Spleen (tissue), 11 donors: Measurements from ENCODE around the gene CCDC3. TPM values are rescaled to one million over a fixed set of nuclear protein-coding genes. Genes with fewer than 3 reads are reported as not detected.

Experiments
- DNase-seq: peaks from one replicate; pipeline ENCODE4 v3.0.0-alpha.2; 2020
- H3K27ac ChIP-seq, 8 donors: fragments of 200-600 bp; sonication (generic) in 7 of 8; 1 replicate in 4 of 8; 2 replicates in 4 of 8; pipeline versions ENCODE4 v1.5.0 to v1.8.0; 2016 to 2021; ENCODE audit warnings: inconsistent platforms in 4 of 8, mild to moderate bottlenecking in 4 of 8, moderate library complexity in 1 of 8
- H3K27me3 ChIP-seq, 7 donors: fragments of 200-600 bp; sonication (generic) in 6 of 7; replicated peaks in 1 of 7; 1 replicate in 4 of 7; 2 replicates in 3 of 7; pipeline versions ENCODE4 v1.5.0 to v1.8.0; 2016 to 2021; ENCODE audit warnings: inconsistent platforms in 3 of 7, mild to moderate bottlenecking in 1 of 7
- H3K36me3 ChIP-seq, 6 donors: fragments of 200-600 bp; sonication (generic) in 5 of 6; 1 replicate in 4 of 6; 2 replicates in 2 of 6; pipeline versions ENCODE4 v1.5.0 to v1.8.0; 2016 to 2021; ENCODE audit warnings: inconsistent platforms in 2 of 6
- H3K4me1 ChIP-seq, 6 donors: fragments of 200-600 bp; sonication (generic) in 5 of 6; 1 replicate in 3 of 6; 2 replicates in 3 of 6; pipeline versions ENCODE4 v1.5.0 to v1.8.0; 2016 to 2021; ENCODE audit warnings: inconsistent platforms in 3 of 6
- H3K4me3 ChIP-seq, 8 donors: fragments of 200-600 bp; sonication (generic) in 7 of 8; 1 replicate in 4 of 8; 2 replicates in 4 of 8; pipeline versions ENCODE4 v1.5.0 to v1.8.0; 2016 to 2021; ENCODE audit warnings: inconsistent platforms in 4 of 8, mild to moderate bottlenecking in 4 of 8, moderate library complexity in 2 of 8
- H3K9me3 ChIP-seq, 8 donors: fragments of 200-600 bp; sonication (generic) in 7 of 8; 1 replicate in 4 of 8; 2 replicates in 4 of 8; pipeline versions ENCODE4 v1.5.0 to v1.8.0; 2016 to 2021; ENCODE audit warnings: inconsistent platforms in 4 of 8
- POLR2A ChIP-seq, 3 donors: fragments of 450-650 bp; IDR thresholded peaks; one replicate each; pipeline ENCODE4 v1.5.1; 2017; ENCODE audit warnings: antibody characterized with exemption in 3 of 3, mild to moderate bottlenecking in 1 of 3
- POLR2AphosphoS5 ChIP-seq, 3 donors: sonication (generic); formaldehyde crosslinking; IDR thresholded peaks; one replicate each; pipeline ENCODE4 v1.5.1; 2017; ENCODE audit warnings: antibody characterized with exemption in 3 of 3
- WGBS, 5 donors: extraction: QIAGEN DNeasy Blood & Tissue Kit in 3 of 5; methylation state at CpG; one replicate each; pipeline versions ENCODE4 v1.1.5 to v1.1.7; 2013 to 2018; 5-methylcytosine and 5-hydroxymethylcytosine counted together
- intact Hi-C: fragments of 100-400 bp; cut with DNase I; formaldehyde crosslinking; loops from one replicate; pipeline ENCODE4 v1.15.0; 2023; ENCODE audit warnings: low total_unique reads
- polyA plus RNA-seq, 3 donors: library from polyadenylated mRNA; stranded (reverse); fragments of 200-250 nt; gene quantifications; one replicate each; pipeline ENCODE4 v1.2.1, GENCODE V29; 2013
- small RNA-seq, 4 donors: library from RNA; depleted of rRNA; stranded (forward); fragments of <200 nt; gene quantifications; one replicate each; pipeline ENCODE3, GENCODE V24; 2016
- total RNA-seq, 7 donors: library from RNA; depleted of rRNA in 3 of 7; stranded (reverse); fragments of >200 nt in 3 of 7; fragmentation: NEBNext Ultra II Directional in 4 of 7; extraction: Animal tissue kit (Norgen Biotek cat#: 25700) in 4 of 7; gene quantifications; one replicate each; pipeline versions ENCODE4 v1.1.0 to v1.2.1, GENCODE V29; 2016 to 2021
- TF ChIP-seq, protein P1 (sequence below), 11 experiments: fragments of 200-600 bp in 7 of 11; fragments of 450-650 bp in 4 of 11; sonication (generic) in 4 of 11; IDR thresholded peaks in 8 of 11; conservative IDR thresholded peaks in 3 of 11; 1 replicate in 7 of 11; 2 replicates in 4 of 11; pipeline versions ENCODE4 v1.4.0 to v1.8.0; 2016 to 2021; ENCODE audit warnings: antibody characterized with exemption in 11 of 11, inconsistent platforms in 4 of 11, mild to moderate bottlenecking in 1 of 11
- donor health status: healthy with polysubstance abuse.
- donor health status: DM: no; HTN: no; CAD: no; lungs with moderate emphysema.
- donor health status: DM: no; HTN: no; CAD: no.
- donor health status: Bipolar disorder and iron deficiency.
- donor health status: healthy.
- donor health status: DM: no; HTN: no; CAD: no.
- donor health status: DM: yes; HTN: yes; CAD: no.

Gene CCDC3
- total and polyA plus RNA-seq, 10 donors = 4.7 to 36.9 (median 26.8) TPM

DNA sequence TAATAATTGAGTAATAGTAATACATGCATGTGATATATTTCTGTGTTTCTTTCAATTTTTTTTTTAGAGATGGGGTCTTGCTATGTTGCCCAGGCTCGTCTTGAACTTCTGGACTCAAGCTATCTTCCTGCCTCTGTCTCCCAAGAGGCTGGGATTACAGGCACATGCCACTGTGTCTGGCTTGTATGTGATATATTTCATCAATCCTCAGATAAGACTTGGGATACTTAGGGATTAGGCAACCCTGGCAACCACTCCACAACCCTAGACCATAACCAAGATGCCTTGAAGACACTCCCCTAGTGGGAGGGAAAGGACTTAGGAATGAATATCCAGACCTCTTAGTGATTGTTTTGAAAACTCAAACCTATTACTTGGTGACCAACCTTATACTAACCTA is 154.8 kb downstream of the CCDC3 start:
- DNase-seq = no peak
- WGBS, 5 donors = 33 to 80% (median 63%) methylated on average over 1 of the region's 1 CpG
- Histone ChIP-seq H3K27me3 (peaks cover 0 to 30% (median 0%) of the 10 kb centered on the region in 7 donors), H3K27ac (no peak overlapping the region), H3K9me3 (no peaks in the 10 kb centered on the region), H3K4me3 (no peak overlapping the region), H3K4me1 (peaks cover 0 to 24% (median 12%) of the 10 kb centered on the region in 6 donors), H3K36me3 (no peaks in the 10 kb centered on the region)
- intact Hi-C loops = no loop called here
- TF ChIP-seq POLR2AphosphoS5 (IDR thresholded peaks at IDR 0.05) = no peak
- TF ChIP-seq, protein P1, sequence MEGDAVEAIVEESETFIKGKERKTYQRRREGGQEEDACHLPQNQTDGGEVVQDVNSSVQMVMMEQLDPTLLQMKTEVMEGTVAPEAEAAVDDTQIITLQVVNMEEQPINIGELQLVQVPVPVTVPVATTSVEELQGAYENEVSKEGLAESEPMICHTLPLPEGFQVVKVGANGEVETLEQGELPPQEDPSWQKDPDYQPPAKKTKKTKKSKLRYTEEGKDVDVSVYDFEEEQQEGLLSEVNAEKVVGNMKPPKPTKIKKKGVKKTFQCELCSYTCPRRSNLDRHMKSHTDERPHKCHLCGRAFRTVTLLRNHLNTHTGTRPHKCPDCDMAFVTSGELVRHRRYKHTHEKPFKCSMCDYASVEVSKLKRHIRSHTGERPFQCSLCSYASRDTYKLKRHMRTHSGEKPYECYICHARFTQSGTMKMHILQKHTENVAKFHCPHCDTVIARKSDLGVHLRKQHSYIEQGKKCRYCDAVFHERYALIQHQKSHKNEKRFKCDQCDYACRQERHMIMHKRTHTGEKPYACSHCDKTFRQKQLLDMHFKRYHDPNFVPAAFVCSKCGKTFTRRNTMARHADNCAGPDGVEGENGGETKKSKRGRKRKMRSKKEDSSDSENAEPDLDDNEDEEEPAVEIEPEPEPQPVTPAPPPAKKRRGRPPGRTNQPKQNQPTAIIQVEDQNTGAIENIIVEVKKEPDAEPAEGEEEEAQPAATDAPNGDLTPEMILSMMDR (IDR thresholded peaks at IDR 0.05 in 8 of 11, conservative IDR thresholded peaks at IDR 0.05 in 3 of 11) = no peak
- no peak for TF ChIP-seq POLR2A (IDR thresholded peaks at IDR 0.05)

Small RNAs within 50 kb of the gene (small RNA-seq; reads per million reads assigned to genes)
- 0 reads per million in 4 donors for gene RNA5SP300

Other genes starting within 250 kb of the CCDC3 start
- gene OPTN, start 98.5 kb upstream of the CCDC3 start, total RNA-seq = 10 to 100 TPM; 43.5 to 73.7 (median 61.0) TPM
- gene OPTN, start 98.5 kb upstream of the CCDC3 start, polyA plus RNA-seq = 10 to 100 TPM; 17.2 to 51.3 (median 25.1) TPM
- gene MCM10, start 159.8 kb upstream of the CCDC3 start, total RNA-seq = 1 to 10 TPM in 6 of 7 donors, under 1 TPM in 1; 0.98 to 5.3 (median 2.8) TPM
- under 1 TPM; 0.24 to 0.99 (median 0.80) TPM for gene MCM10, start 159.8 kb upstream of the CCDC3 start, polyA plus RNA-seq
- gene UCMA, start 232.7 kb upstream of the CCDC3 start, total RNA-seq = not detected
- not detected for gene UCMA, start 232.7 kb upstream of the CCDC3 start, polyA plus RNA-seq